H9 (cell line): Measurements from ENCODE around the gene CRHR2. TPM values are rescaled to one million over a fixed set of nuclear protein-coding genes. Genes with fewer than 3 reads are reported as not detected.

Experiments
- DNase-seq: peaks from one replicate; pipeline ENCODE4 v3.0.0-alpha.2; 2017
- H2AFZ ChIP-seq: one replicate; pipeline ENCODE4 v1.6.1; 2013; ENCODE audit warnings: mild to moderate bottlenecking, low read length, control low read depth, moderate library complexity
- H2AK5ac ChIP-seq: 2 replicates; pipeline ENCODE4 v1.6.1; 2013; ENCODE audit warnings: low read length, control low read depth, mixed read lengths; ENCODE audit not compliant: insufficient read length
- H2BK120ac ChIP-seq: one replicate; pipeline ENCODE4 v1.6.1; 2013; ENCODE audit warnings: low read depth, mild to moderate bottlenecking, low read length, control low read depth, inconsistent platforms; ENCODE audit not compliant: poor library complexity, severe bottlenecking
- H2BK12ac ChIP-seq: 2 replicates; pipeline ENCODE4 v1.6.1; 2013; ENCODE audit warnings: low read length, control low read depth, mixed read lengths, low read depth; ENCODE audit not compliant: insufficient read length
- H2BK15ac ChIP-seq: 2 replicates; pipeline ENCODE4 v1.6.1; 2013; ENCODE audit warnings: low read depth, low read length, control low read depth
- H2BK20ac ChIP-seq: one replicate; pipeline ENCODE4 v1.6.1; 2013; ENCODE audit warnings: low read depth, mild to moderate bottlenecking, low read length, control low read depth, inconsistent platforms; ENCODE audit not compliant: poor library complexity, severe bottlenecking
- H2BK5ac ChIP-seq: 2 replicates; pipeline ENCODE4 v1.6.1; 2013; ENCODE audit warnings: low read length, control low read depth, mixed read lengths; ENCODE audit not compliant: insufficient read length
- H3K14ac ChIP-seq: 2 replicates; pipeline ENCODE4 v1.6.1; 2013; ENCODE audit warnings: low read length, control low read depth; ENCODE audit not compliant: insufficient read depth
- H3K18ac ChIP-seq: 2 replicates; pipeline ENCODE4 v1.6.1; 2013; ENCODE audit warnings: low read depth, mild to moderate bottlenecking, mixed read lengths, low read length, control low read depth; ENCODE audit not compliant: insufficient read length
- H3K23ac ChIP-seq: 2 replicates; pipeline ENCODE4 v1.6.1; 2013; ENCODE audit warnings: low read length, control low read depth, mixed read lengths, low read depth; ENCODE audit not compliant: insufficient read length
- H3K23me2 ChIP-seq: 2 replicates; pipeline ENCODE4 v1.6.1; 2013; ENCODE audit warnings: low read depth, mild to moderate bottlenecking, mixed read lengths, low read length, control low read depth; ENCODE audit not compliant: insufficient read length, poor library complexity, severe bottlenecking
- H3K27ac ChIP-seq: 2 replicates; pipeline ENCODE4 v1.5.1; 2013; ENCODE audit warnings: low read length, control low read depth, mixed read lengths, low read depth; ENCODE audit not compliant: insufficient read length
- H3K27me3 ChIP-seq: 2 replicates; pipeline ENCODE4 v1.6.1; 2013; ENCODE audit warnings: low read length, control low read depth, inconsistent platforms; ENCODE audit not compliant: insufficient read depth
- H3K4ac ChIP-seq: 2 replicates; pipeline ENCODE4 v1.6.1; 2013; ENCODE audit warnings: low read depth, mild to moderate bottlenecking, control low read depth, inconsistent platforms, low read length, moderate library complexity
- H3K4me1 ChIP-seq: 2 replicates; pipeline ENCODE4 v1.6.1; 2013; ENCODE audit warnings: low read length, control low read depth, inconsistent platforms; ENCODE audit not compliant: insufficient read depth
- H3K4me2 ChIP-seq: 2 replicates; pipeline ENCODE4 v1.6.1; 2013; ENCODE audit warnings: low read length, control low read depth, mixed read lengths; ENCODE audit not compliant: insufficient read length, insufficient read depth
- H3K56ac ChIP-seq: 2 replicates; pipeline ENCODE4 v1.6.1; 2013; ENCODE audit warnings: low read depth, mild to moderate bottlenecking, mixed read lengths, low read length, control low read depth; ENCODE audit not compliant: insufficient read length
- H3K79me1 ChIP-seq: 2 replicates; pipeline ENCODE4 v1.6.1; 2013; ENCODE audit warnings: low read depth, mild to moderate bottlenecking, moderate library complexity, low read length, control low read depth, inconsistent platforms; ENCODE audit not compliant: insufficient read depth, poor library complexity, severe bottlenecking
- H3K79me2 ChIP-seq: 2 replicates; pipeline ENCODE4 v1.6.1; 2013; ENCODE audit warnings: low read length, control low read depth, inconsistent platforms; ENCODE audit not compliant: insufficient read depth
- H3K9ac ChIP-seq: 2 replicates; pipeline ENCODE4 v1.6.1; 2013; ENCODE audit warnings: low read length, control low read depth, mixed read lengths; ENCODE audit not compliant: insufficient read length; ENCODE audit errors: extremely low read depth
- H3K9me3 ChIP-seq: one replicate; pipeline ENCODE4 v1.6.1; 2013; ENCODE audit warnings: low read depth, low read length, inconsistent platforms; ENCODE audit not compliant: control insufficient read depth
- H3T11ph ChIP-seq: one replicate; pipeline ENCODE4 v1.6.1; 2013; ENCODE audit warnings: mild to moderate bottlenecking, low read length, control low read depth, inconsistent platforms
- H4K20me1 ChIP-seq: one replicate; pipeline ENCODE4 v1.6.1; 2013; ENCODE audit not compliant: control insufficient read depth, insufficient read length, insufficient read depth
- H4K5ac ChIP-seq: 2 replicates; pipeline ENCODE4 v1.6.1; 2013; ENCODE audit warnings: low read depth, mild to moderate bottlenecking, mixed read lengths, low read length, control low read depth; ENCODE audit not compliant: insufficient read length
- H4K8ac ChIP-seq: replicated peaks from 2 replicates; pipeline ENCODE4 v1.6.1; 2013; ENCODE audit warnings: low read length, control low read depth, mixed read lengths, low read depth; ENCODE audit not compliant: insufficient read length
- H4K91ac ChIP-seq: 2 replicates; pipeline ENCODE4 v1.6.1; 2013; ENCODE audit warnings: low read depth, mild to moderate bottlenecking, moderate library complexity, mixed read lengths, low read length, control low read depth; ENCODE audit not compliant: insufficient read length
- H3K27ac Mint-ChIP-seq, 3 experiments: 2 replicates in 2 of 3; 3 replicates in 1 of 3; pipeline ENCODE4 v1.8.0; 2020 to 2021; ENCODE audit warnings: mixed read lengths in 3 of 3, mild to moderate bottlenecking in 1 of 3, moderate library complexity in 1 of 3
- H3K27me3 Mint-ChIP-seq: 2 replicates; pipeline ENCODE4 v1.8.0; 2021; ENCODE audit warnings: low read depth, mild to moderate bottlenecking, moderate library complexity, mixed read lengths
- H3K36me3 Mint-ChIP-seq, 3 experiments: 2 replicates in 2 of 3; 3 replicates in 1 of 3; pipeline ENCODE4 v1.8.0; 2020 to 2021; ENCODE audit warnings: low read depth in 3 of 3, mixed read lengths in 3 of 3; ENCODE audit not compliant: insufficient read depth in 1 of 3
- H3K4me1 Mint-ChIP-seq, 2 experiments: 2 replicates each; pipeline ENCODE4 v1.8.0; 2020; ENCODE audit warnings: mixed read lengths in 2 of 2
- H3K4me3 Mint-ChIP-seq, 2 experiments: 2 replicates in 1 of 2; 3 replicates in 1 of 2; pipeline ENCODE4 v1.8.0; 2020 to 2021; ENCODE audit warnings: mild to moderate bottlenecking in 2 of 2, mixed read lengths in 2 of 2, moderate library complexity in 1 of 2
- H3K9me3 Mint-ChIP-seq, 2 experiments: 2 replicates in 1 of 2; 3 replicates in 1 of 2; pipeline ENCODE4 v1.8.0; 2020; ENCODE audit warnings: mild to moderate bottlenecking in 2 of 2, mixed read lengths in 2 of 2, moderate library complexity in 1 of 2
- CTCF ChIP-seq: fragments of 200-600 bp; sonication (generic); conservative IDR thresholded peaks from 3 replicates; pipeline ENCODE4 v1.8.0; 2021; ENCODE audit warnings: antibody characterized with exemption, mild to moderate bottlenecking
- WGBS: extraction: QIAGEN DNeasy Blood & Tissue Kit; methylation state at CpG from one replicate; pipeline ENCODE4 v1.1.7; 2013; ENCODE audit warnings: missing lambda C conversion rate, low lambda C conversion rate, mixed read lengths; ENCODE audit not compliant: insufficient read length; ENCODE audit errors: extremely low coverage; 5-methylcytosine and 5-hydroxymethylcytosine counted together
- total RNA-seq: library from RNA; stranded (reverse); gene quantifications from 2 replicates; pipeline ENCODE4 v1.2.1, GENCODE V29; 2021

CRHR2 gene
- total RNA-seq, 1 experiment from 2014 or later: 0.07 TPM

GRCh38 chr7:30627026-30627425 lies 55.2 kb downstream of the CRHR2 start:
- H3K4me3 Mint-ChIP-seq: no peak overlapping the region
- H3K4me2 ChIP-seq: no peak overlapping the region
- no peaks in the 10 kb centered on the region for H4K20me1 ChIP-seq
- H3K56ac ChIP-seq: no peak overlapping the region
- no peaks in the 10 kb centered on the region for H3K27me3 ChIP-seq
- no peak for DNase-seq
- H4K91ac ChIP-seq: no peak overlapping the region
- H3K27ac Mint-ChIP-seq: no peak overlapping the region
- H2BK120ac ChIP-seq: no peak overlapping the region
- no peak overlapping the region for H2BK12ac ChIP-seq
- H2AFZ ChIP-seq: no peak overlapping the region
- H3K79me2 ChIP-seq: no peaks in the 10 kb centered on the region
- H3K4ac ChIP-seq: no peak overlapping the region
- H2BK20ac ChIP-seq: no peak overlapping the region
- H3K9me3 Mint-ChIP-seq: no peaks in the 10 kb centered on the region
- H3K14ac ChIP-seq: no peak overlapping the region
- no peak overlapping the region for H2AK5ac ChIP-seq
- H3K23me2 ChIP-seq: no peaks in the 10 kb centered on the region
- H3T11ph ChIP-seq: no peak overlapping the region
- no peak overlapping the region for H3K27ac ChIP-seq
- H3K18ac ChIP-seq: no peak overlapping the region
- H3K4me1 Mint-ChIP-seq: no peaks in the 10 kb centered on the region
- H3K79me1 ChIP-seq: no peaks in the 10 kb centered on the region
- no peak overlapping the region for H2BK5ac ChIP-seq
- no peak overlapping the region for H3K23ac ChIP-seq
- no CpG with 5 or more reads among the region's 4 CpGs for WGBS
- H3K4me1 ChIP-seq: no peaks in the 10 kb centered on the region
- H3K9ac ChIP-seq: no peak overlapping the region
- no peaks in the 10 kb centered on the region for H3K27me3 Mint-ChIP-seq
- no peak overlapping the region for H2BK15ac ChIP-seq
- no peak overlapping the region for H4K5ac ChIP-seq
- H3K36me3 Mint-ChIP-seq: peaks cover 55 to 96% (median 79%) of the 10 kb centered on the region in 3 experiments
- no peak overlapping the region for H4K8ac ChIP-seq
- no peaks in the 10 kb centered on the region for H3K9me3 ChIP-seq
- no peak for TF ChIP-seq CTCF
